ENCODE results near the gene KIAA0232.

Gene KIAA0232, protein sequence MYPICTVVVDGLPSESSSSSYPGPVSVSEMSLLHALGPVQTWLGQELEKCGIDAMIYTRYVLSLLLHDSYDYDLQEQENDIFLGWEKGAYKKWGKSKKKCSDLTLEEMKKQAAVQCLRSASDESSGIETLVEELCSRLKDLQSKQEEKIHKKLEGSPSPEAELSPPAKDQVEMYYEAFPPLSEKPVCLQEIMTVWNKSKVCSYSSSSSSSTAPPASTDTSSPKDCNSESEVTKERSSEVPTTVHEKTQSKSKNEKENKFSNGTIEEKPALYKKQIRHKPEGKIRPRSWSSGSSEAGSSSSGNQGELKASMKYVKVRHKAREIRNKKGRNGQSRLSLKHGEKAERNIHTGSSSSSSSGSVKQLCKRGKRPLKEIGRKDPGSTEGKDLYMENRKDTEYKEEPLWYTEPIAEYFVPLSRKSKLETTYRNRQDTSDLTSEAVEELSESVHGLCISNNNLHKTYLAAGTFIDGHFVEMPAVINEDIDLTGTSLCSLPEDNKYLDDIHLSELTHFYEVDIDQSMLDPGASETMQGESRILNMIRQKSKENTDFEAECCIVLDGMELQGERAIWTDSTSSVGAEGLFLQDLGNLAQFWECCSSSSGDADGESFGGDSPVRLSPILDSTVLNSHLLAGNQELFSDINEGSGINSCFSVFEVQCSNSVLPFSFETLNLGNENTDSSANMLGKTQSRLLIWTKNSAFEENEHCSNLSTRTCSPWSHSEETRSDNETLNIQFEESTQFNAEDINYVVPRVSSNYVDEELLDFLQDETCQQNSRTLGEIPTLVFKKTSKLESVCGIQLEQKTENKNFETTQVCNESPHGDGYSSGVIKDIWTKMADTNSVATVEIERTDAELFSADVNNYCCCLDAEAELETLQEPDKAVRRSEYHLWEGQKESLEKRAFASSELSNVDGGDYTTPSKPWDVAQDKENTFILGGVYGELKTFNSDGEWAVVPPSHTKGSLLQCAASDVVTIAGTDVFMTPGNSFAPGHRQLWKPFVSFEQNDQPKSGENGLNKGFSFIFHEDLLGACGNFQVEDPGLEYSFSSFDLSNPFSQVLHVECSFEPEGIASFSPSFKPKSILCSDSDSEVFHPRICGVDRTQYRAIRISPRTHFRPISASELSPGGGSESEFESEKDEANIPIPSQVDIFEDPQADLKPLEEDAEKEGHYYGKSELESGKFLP (N-terminal part only)

DNA sequence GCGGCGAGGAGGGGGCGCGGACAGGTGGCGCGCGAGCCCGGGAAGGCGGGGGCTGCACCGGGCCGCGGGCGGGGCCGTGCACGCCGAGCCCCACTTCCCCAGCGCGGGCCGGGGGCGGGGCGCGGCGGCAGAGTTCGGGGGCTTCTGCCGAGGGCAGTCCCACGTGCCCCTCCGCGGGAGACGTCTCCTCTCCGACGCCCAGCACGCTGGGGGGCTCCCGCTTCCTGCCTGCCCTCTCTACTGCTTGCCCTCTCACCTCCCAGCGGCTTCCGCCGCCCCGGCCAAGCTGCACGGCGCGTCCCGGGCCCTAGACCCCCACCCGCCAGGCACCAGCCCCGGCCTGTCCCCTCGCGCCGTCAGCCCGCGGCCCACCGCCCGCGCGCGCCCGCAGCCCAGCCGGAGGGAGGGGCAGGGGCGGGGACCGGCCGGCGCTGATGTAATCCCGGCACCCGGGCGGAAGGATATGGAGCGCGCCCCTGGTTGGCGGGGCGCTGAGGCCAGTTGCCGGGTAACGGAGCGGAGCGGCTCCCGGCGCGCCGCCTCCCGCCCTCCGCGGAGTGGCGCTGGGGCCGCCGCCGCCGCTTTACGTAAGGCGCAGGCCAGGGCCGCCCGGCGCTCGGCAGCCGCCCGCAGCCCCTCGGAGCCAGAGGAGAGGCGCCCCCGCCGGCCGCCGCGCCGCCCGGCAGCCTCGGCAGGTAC is at the start of gene KIAA0232:
Gene KIAA0232 (plus strand): TSS at position 581 of the 699 bp plus-strand sequence. CDS start 41,727 bp downstream, outside the sequence.
- peak; percentile 91 for DNase-seq

DNA sequence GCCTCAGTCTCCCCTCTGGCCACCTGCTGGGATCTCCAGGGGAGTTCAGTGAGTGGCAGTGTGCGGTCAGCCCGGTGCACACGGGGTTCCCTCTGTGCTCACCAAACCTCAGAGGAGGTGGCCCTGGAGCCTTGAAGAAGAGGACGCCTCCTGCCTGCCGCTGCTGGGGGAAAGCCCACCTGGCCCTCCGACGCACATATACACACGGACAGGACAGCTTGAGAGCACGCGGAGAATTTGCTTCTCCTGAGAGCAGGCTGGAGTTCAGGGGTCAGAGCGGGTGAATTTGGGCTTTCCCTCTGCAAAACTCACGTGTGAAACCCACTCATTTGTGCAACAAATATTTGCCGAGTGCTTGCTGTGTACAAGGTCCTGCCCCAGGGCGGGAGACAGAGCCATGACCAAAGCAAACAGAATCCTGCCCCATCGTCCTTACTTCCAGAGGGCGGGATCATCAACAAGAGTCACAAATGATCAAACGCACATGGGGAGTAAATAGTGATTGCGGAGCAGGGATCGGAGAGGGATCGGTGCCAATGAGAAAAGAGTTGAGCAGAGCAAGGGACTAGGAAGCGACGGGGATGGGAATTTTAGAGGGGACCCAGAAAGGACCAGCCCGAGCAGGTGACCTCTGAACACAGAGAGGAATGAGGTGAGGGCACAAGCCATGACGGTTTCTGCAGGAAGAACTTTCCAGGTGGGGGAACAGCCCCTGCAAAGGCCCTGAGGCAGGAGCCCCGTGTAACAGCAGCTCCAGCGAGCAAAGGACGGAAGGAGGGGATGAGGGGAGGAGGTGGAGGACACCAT is 49.0 kb upstream of the KIAA0232 start:
- DNase-seq: no peak

DNA sequence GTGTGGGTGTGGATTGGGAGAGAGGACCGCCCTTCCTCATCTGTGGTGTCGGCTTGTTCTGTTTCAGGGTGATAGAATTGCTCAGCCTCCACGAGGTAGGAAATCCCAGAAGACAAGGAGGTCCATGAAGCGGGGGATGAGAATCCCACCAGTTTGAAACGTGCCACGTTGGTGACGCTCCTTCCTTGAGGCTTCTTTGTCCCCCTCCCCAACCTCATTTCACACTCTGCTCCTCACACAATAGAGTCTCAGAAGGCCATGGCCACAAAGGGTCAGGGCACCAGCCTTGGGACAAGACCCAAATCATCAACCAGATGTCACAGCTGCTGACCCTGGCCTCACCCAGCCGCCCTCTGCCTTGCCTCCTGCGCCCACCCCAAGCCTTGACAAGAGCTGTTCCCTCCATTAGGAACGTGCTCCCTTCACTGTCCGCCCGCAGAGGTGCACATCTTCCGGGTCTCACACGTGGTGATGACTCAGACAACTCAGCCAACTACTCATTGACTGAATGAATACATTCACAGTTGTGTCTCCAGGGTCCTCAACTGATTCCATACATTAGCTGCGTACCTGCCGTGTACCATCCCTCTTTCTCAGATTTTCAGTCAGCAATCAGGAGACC is 48.3 kb upstream of the KIAA0232 start:
- DNase-seq: no peak

DNA sequence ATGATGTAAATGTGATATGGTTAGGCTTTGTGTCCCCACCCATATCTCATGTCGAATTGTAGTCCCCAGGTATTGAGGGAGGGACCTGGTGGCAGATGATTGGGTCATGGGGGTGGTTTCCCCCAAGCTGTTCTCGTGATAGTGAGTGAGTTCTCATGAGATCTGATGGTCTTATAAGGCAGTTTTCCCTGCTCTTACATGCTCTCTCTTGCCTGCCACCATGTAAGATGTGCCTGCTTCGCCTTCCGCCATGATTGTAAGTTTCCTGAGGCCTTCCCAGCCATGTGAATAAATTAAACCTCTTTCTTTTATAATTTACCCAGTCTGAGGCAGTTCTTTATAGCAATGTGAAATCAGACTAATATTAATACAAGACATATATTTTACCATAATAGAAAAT is 42.6 kb upstream of the KIAA0232 start:
- DNase-seq: no peak

DNA sequence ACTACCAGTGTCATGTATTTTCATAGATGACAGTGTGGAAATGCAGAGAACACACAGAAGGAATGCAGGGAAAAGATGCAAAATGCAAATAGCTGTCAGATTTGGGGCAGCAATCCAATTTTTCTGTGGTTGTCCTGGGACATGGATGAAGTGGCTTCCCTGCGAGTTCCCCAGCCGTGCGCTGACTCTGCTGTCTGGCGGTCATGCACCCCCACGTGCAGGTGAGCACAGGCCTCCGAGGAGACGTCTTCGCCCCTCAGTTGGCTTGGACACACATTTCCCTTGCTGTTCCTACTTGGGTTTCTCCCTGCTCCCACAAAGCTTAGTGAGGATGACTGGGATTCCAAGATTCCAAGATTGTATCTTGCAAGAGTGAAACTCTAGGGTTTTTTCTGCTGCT is 42.2 kb upstream of the KIAA0232 start:
- DNase-seq: no peak

DNA sequence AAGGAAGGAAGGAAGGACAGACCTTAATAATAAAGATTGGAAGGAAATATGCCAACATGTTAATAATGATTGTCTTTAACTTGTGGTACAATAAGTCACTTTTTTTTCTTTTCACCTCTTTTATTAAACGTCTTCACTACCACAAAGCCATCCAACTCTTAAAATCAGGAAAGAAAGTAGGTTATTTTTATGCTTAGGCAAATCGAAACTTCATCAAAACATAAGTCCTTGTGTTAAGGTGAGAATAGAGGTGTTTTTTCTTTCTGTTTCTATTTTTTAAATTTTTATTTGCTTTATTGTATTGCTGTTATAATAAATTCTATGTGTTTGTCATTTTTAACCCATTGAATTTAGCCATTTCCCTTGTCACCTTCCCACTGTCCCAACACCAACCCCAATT is 40.0 kb upstream of the KIAA0232 start:
- no peak for DNase-seq

DNA sequence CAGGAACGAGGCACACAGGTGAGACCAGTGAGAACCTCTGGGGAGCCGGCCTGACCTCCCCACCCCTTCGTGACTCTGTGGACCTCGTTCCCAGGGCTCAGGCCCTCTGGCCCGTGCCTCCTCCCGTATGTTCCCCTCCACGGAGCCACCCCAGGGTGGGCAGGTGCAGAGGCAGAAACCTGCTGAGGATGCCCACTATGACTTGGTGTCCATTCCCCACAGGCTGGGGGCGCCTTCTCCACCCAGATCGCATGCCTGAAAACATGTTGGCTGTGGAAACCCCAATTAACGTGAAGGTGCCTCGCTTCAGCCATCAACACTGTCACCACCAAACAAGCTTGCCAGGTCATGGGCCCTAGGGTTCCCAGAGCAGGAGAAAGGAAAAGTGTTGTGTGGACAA is 39.5 kb upstream of the KIAA0232 start:
- DNase-seq: no peak

DNA sequence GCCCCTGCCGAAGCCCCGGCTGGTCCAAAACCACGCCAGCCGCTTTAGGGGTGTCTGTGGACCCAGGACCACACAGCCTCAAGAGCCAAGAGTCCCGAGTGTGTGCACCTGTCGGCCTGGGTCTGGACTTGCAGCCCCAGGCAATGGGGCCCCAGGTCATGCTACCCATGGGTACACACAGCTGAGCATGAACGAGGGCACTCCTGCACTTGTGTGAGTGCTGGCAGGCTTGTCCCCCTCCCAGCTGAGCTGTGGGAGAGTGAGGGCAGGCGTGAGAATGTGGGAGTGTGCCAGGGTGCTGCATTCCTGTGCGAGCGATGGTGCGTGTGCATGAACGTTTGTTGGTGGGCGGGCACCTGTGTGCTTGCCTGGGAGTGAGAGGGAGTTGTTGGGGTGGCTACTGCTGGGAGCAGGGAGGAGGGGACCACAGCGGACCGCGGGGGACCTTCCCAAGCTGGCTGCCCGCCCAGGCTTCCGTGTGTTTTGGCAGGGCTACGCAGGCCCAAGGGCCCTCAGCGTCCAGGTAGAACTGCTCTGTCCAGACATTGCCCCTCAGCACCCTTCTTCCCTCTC is 35.7 kb upstream of the KIAA0232 start:
- no peak for DNase-seq

DNA sequence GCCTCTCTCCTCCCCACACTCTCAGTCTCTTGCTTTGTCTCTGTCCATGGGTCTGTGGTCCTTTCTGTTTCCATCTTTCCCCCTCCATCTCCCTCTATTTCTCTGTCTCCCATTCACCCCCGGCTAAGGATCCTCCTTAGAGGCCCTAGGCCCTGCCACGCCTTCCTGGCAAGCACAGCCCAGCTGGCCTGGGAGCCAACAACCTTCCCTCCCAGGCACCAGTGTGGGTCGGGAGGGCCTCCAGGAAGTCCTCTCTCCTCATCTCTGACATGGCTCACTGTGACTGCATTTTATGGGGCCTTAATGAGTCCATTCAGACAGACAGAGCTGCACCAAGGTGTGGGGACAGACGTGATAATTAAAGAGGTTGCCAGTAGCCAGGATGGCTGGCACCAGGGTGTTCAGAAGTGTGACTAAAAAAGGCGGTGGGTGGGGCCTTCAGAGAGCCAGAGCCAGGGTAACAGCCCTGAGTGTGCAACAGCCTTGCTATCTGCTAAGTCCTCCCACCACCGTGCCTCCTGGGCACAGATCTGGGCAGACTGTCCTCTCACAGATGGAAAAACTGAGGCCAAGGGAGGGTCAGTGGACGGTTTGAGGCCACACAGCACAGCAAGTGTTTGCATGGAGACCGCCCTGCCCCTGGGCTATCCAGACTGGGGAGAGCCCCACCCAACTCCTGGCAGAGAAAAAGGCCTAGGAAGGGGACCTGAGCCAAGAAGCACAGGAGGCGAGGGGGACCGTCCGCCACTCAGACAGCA is 35.1 kb upstream of the KIAA0232 start:
- no peak for DNase-seq

DNA sequence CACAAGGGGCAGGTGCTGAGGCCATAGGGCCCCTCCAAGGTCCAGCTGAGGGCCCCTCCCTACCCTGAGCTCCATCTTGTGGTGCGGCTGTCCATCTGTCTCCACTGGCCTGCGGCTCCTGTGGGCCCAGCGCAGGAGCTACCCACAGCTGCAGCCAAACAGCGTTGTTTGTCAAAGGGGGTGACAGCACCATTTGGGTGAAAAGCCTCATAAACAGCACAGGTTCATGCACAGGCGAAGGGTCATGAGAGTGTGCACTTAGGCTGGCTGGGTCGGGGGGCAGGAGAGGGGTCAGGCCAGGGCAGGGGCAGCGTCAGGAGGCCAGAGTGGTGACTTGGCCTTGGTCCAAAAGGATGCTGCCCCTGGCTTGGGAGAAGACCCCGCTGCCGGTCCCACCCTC is 34.2 kb upstream of the KIAA0232 start:
- DNase-seq: no peak

DNA sequence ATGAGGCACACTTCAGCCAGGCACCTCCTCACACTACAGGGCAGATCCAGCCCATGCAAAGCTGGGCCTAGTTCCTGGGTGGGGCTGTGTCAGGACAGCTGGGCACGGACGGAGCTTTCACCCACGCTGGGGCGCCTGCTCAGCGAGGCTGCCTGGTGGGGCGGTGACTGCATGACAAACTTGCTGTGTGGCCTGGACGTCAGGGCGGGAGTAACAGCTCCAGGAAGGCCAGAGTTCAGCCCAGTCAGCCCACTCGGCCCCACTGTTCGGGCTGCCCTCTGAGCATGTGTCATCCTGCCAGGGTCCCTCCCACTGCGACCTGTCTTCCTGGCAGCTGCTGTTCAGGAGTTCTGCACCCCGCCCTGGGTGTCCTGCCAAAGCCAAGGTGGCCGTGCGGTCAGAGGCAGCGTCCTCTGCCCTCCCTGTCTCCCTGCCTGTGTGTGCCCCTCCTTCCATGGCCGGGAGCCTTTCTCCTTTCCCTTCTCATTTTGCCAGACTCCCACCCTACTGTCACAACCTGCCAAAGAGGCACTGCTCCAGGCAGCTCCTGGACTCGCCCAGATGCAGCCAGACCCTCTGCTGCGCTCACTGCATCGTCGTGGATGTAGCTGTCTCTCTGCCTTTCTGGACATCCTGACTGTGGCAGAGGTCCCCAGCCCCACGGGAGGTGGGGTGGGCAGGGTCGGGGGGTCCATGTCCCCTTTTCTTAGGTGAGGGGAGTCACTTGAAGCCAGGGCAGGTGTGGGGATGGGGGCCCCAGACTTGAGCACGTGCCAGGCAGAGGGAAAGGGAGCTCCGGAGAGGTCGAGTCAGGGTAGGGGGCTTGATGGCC is 33.0 kb upstream of the KIAA0232 start:
- no peak for DNase-seq

DNA sequence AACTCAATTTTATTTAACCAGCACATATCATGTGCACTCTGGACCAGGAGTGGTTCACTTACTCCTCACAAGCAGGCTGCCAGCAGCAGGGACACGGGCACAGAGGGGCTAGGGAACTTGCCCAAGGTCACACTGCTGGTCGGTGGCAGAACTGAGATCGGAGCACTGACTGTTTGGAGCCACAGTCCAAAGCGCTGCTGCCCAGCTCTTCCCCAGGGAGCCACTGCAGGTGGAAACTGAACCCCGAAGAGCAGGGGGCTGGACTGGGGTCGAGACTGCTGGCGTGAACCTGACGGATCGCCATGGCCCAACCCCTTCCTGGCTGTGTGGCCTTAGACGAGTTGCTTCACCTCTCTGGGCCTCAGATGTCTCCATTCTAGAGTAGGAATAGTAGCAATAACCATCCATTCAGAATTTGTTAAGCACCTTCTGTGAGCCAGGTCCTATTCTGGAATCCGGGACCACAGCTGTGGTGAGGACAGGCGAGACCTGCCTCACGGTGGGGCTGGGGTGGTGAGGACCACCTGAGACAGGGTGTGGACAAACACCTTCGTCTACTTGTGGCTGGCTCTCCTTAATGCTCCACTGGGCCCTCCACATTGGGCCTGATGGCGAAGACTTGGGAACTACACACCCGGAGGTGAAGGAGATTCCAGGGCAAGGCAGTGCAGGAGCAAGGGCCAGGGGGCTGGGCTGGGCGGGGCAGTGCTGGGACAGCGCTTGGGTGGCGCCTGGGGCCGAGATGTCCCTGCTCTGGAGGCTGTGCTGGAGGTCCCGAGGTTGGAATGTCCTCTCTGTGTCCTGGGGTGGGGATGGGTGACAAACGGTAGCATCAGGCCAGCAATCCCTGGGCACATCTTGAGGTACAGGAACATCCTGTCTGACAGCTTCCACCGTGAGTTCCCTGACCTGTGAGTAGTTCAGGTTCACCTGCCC is 32.0 kb upstream of the KIAA0232 start:
- no peak for DNase-seq

DNA sequence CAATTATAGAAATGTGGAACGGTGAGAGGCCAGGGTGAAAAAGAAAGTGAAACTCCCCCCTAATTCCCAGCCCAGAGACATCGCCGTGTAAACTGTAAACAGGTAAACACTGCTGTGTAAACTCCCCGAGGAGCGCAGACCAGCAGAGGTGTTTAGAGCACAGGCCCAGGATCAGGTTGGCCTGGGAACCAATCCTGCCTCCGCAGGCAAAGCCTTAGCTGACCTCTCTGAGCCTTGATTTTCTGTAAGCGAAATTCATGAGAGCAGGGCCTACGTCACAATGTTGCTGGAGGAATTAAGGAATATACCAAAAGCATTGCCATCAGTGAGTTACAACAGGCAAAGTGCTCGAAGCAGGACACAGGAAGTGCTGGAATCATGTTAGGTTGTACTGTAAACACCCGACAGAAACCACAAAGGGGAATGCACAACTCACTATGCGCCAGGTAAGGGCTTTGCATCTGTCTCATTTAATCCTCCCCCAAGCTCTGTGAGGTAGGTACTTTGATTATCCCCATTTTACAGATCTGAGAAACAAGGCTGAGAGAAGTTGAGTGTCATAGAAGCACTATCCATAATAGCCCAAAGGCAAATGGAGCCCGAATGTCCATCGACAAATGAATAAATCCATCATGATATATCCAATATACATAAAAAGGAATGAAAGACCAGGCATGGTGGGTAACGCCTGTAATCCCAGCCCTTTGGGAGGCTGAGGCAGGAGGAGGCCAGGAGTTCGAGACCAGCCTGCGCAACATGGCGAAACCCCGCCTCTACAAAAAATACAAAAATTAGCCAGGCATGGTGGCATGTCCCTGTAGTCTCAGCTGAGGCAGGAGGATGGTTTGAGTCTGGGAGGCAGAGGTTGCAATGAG is 30.7 kb upstream of the KIAA0232 start:
- DNase-seq: no peak

DNA sequence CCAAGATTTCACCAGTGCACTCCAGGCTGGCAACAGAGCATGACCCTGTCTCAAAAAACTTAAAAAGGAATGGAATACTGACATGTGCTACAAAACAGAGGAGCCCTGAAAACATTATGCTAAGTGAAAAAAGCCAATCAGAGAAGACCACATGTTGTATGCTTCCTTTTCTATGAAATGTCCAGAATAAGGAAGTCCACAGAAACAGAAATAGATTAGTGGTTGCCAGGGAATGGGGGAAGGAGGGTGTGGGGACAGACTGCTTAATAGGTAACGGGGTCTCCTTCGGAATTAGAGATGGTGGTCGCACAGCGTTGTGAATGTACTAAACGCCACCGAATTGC is 30.1 kb upstream of the KIAA0232 start:
- DNase-seq: no peak

DNA sequence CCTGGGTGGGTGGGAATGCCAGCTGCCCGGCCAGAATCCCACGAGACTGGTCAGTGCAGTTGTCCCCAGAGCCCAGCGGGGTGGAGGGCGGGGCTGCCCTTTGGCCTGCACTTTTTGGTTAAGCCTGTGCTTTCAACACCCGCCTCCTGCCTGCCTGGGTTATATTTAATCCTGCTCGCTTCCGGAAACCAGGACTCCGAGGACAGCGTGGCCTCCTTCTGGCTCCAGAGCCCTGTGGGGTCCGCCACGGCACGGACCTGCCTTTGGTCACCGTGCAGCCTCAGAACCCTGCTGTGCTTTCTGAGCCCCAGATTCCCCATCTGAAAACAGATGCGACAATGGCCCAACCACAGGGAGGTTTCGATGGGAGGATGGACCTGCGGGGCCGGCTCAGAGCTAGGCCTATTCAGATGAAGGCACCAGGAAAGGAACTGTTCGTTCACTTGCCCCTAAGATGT is 29.4 kb upstream of the KIAA0232 start:
- no peak for DNase-seq

DNA sequence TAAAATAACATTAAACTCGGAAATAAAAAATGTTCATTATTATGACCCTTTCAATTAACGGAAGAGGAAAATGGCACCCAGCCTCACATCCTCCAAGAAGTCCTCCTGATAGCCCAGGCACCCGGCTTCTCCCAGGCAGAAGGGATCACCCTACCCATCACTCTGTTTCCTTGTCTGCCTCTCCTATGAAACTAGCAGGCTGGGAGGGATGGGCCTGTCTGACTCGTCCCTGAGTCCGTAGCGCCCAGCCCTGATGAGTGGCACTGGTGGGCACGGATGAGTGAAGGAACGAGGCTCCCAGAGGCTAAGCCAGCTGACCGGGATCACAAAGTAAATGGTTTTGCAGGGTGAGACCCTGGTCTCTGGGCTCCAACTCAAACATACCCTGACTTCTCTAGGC is 28.6 kb upstream of the KIAA0232 start:
- no peak for DNase-seq

DNA sequence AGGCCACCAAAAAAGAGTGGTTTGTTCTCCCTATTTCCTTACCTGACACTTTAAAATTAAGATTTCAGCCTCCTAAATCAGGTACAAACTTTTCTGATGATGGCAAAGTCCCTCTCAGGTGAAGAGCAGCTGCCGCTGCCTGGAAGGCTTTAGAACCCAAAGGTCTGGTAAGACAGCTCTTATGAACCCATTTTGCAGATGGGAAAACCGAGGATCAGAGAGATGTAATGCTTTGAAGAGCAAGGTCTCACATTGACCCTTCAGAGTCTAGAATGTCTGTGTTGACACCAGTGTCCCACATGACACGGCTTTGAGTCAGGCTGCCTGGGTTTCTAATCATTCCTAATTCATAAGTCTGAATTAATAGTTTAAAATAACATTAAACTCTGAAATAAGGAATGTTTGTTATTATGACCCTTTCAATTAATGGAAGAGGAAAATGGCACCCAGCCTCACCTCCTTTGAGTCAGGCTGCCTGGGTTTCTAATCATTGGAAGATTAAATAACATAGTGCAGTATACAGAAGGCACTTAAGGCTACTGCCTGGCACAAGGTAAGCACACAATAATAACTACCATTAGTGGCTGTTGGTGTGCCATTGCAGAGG is 27.9 kb upstream of the KIAA0232 start:
- no peak for DNase-seq

Data from stimulated activated CD8-positive, alpha-beta memory T cell treated with anti-CD3 and anti-CD28 coated beads, Interleukin-4, amount 100 ng/mL, for 48 hours (primary cell).